Progenitor cell of endocrine pancreas (in vitro differentiated cells): ENCODE data around the gene AATK. TPM values are rescaled to one million over a fixed set of nuclear protein-coding genes. Genes with fewer than 3 reads are reported as not detected.

Experiments
- DNase-seq: peaks from one replicate; pipeline ENCODE4 v3.0.0; 2021; ENCODE audit warnings: low spot score; ENCODE audit not compliant: unreplicated experiment
- H3K27ac Mint-ChIP-seq: 2 replicates; pipeline ENCODE4 v1.8.0; 2021; ENCODE audit warnings: mild to moderate bottlenecking, moderate library complexity, mixed read lengths
- H3K27me3 Mint-ChIP-seq: 2 replicates; pipeline ENCODE4 v1.8.0; 2021; ENCODE audit warnings: mixed read lengths
- H3K36me3 Mint-ChIP-seq: 2 replicates; pipeline ENCODE4 v1.8.0; 2022; ENCODE audit warnings: mixed read lengths; ENCODE audit not compliant: insufficient read depth
- H3K4me1 Mint-ChIP-seq: 2 replicates; pipeline ENCODE4 v1.8.0; 2021; ENCODE audit warnings: low read depth, mixed read lengths
- H3K4me3 Mint-ChIP-seq: 2 replicates; pipeline ENCODE4 v1.8.0; 2021; ENCODE audit warnings: low read depth, mild to moderate bottlenecking, moderate library complexity, mixed read lengths
- H3K9me3 Mint-ChIP-seq: 2 replicates; pipeline ENCODE4 v1.8.0; 2021; ENCODE audit warnings: low read depth, mixed read lengths
- CTCF ChIP-seq: fragments of 200-600 bp; sonication (generic); IDR thresholded peaks from one replicate; pipeline ENCODE4 v1.5.0; 2021; ENCODE audit warnings: antibody characterized with exemption, mild to moderate bottlenecking; ENCODE audit not compliant: unreplicated experiment
- total RNA-seq: library from RNA; stranded (reverse); gene quantifications from 2 replicates; pipeline ENCODE4 v1.2.1, GENCODE V29; 2021

AATK gene
- total RNA-seq, 1 donor from 2014 or later: 12.9 TPM

GRCh38 chr17:81132770-81133723, 33.0 kb downstream of the AATK start:
- no peak for TF ChIP-seq CTCF
- H3K9me3 Mint-ChIP-seq: no peaks in the 10 kb centered on the region
- H3K36me3 Mint-ChIP-seq: no peaks in the 10 kb centered on the region
- no peak overlapping the region for H3K27ac Mint-ChIP-seq
- H3K4me3 Mint-ChIP-seq: no peak overlapping the region
- H3K27me3 Mint-ChIP-seq: no peaks in the 10 kb centered on the region
- no peak for DNase-seq
- H3K4me1 Mint-ChIP-seq: no peaks in the 10 kb centered on the region

- no peak for DNase-seq
- Mint-ChIP-seq H3K27ac (no peak overlapping the region), H3K4me1 (no peaks in the 10 kb centered on the region), H3K36me3 (no peaks in the 10 kb centered on the region), H3K27me3 (no peaks in the 10 kb centered on the region), H3K9me3 (no peaks in the 10 kb centered on the region), H3K4me3 (no peak overlapping the region)
- TF ChIP-seq CTCF: no peak
Measured at GRCh38 chr17:81132197-81132540, 33.9 kb downstream of the AATK start.

GRCh38 chr17:81131486-81132196, 34.4 kb downstream of the AATK start:
- no peak for DNase-seq
- H3K27ac Mint-ChIP-seq: no peak overlapping the region
- H3K36me3 Mint-ChIP-seq: no peaks in the 10 kb centered on the region
- no peaks in the 10 kb centered on the region for H3K27me3 Mint-ChIP-seq
- TF ChIP-seq CTCF: no peak
- no peaks in the 10 kb centered on the region for H3K4me1 Mint-ChIP-seq
- no peak overlapping the region for H3K4me3 Mint-ChIP-seq
- no peaks in the 10 kb centered on the region for H3K9me3 Mint-ChIP-seq

- DNase-seq: no peak
- Mint-ChIP-seq H3K4me1 (no peaks in the 10 kb centered on the region), H3K36me3 (no peaks in the 10 kb centered on the region), H3K27me3 (no peaks in the 10 kb centered on the region), H3K9me3 (no peaks in the 10 kb centered on the region), H3K27ac (no peak overlapping the region), H3K4me3 (no peak overlapping the region)
- TF ChIP-seq CTCF: no peak
Measured at GRCh38 chr17:81130385-81131361, 35.3 kb downstream of the AATK start.
